BJ (cell line): Measurements from ENCODE around the gene SNX12. TPM values are rescaled to one million over a fixed set of nuclear protein-coding genes. Genes with fewer than 3 reads are reported as not detected.
A peak's percentile ranks its signal among the peaks of the same experiment; 100 is the strongest.

ENCODE experiments used
- CTCF ChIA-PET: fragments of 350-600 bp; formaldehyde crosslinking; extraction: SDS; loops from one replicate; lab custom pipeline; 2021; ENCODE audit warnings: antibody characterized with exemption, inconsistent platforms; lab: Yijun Ruan, JAX
- POLR2A ChIA-PET: fragments of 300-600 bp; sonication (Branson Sonifier 250); formaldehyde crosslinking; extraction: SDS; loops from one replicate; lab custom pipeline; 2021; ENCODE audit warnings: antibody characterized with exemption; lab: Charles Lee
- DNase-seq: peaks from one replicate; pipeline ENCODE4 v3.0.0-alpha.2; 2011; ENCODE audit warnings: low read depth
- H3K27me3 ChIP-seq: 2 replicates; pipeline ENCODE4 v1.6.0; 2011; ENCODE audit warnings: low read length; ENCODE audit not compliant: control insufficient read depth, insufficient read depth
- H3K36me3 ChIP-seq: 2 replicates; pipeline ENCODE4 v1.5.1; 2011; ENCODE audit warnings: low read length; ENCODE audit not compliant: control insufficient read depth, insufficient read depth
- H3K4me3 ChIP-seq: 2 replicates; pipeline ENCODE4 v1.5.1; 2011; ENCODE audit warnings: low read depth, mild to moderate bottlenecking, control low read depth, low read length
- CTCF ChIP-seq: IDR thresholded peaks from 2 replicates; pipeline ENCODE4 v1.5.1; 2011; ENCODE audit warnings: low read depth, mild to moderate bottlenecking, control low read depth, inconsistent platforms, low read length, moderate library complexity; ENCODE audit not compliant: insufficient read depth
- polyA plus RNA-seq: library from polyadenylated mRNA; depleted of rRNA; stranded (reverse); fragments of >200 nt; gene quantifications from 2 replicates; pipeline ENCODE4 v1.2.3, GENCODE V29; 2011

SNX12 gene
- polyA plus RNA-seq, 1 experiment = 82.5 TPM

GRCh38 chrX:71102292-71102691 is 34.2 kb upstream of the SNX12 start:
- CTCF ChIA-PET = interaction anchor here (0.6 to 1.7 kb wide), 2 partner anchors 27 to 92 kb away, joined by 3 to 5 read pairs; no protein-coding TSS in a partner anchor
- DNase-seq = no peak
- POLR2A ChIA-PET = no interaction called here
- no peak for TF ChIP-seq CTCF
- Histone ChIP-seq H3K4me3 (no peak overlapping the region), H3K27me3 (no peaks in the 10 kb centered on the region), H3K36me3 (no peaks in the 10 kb centered on the region)

GRCh38 chrX:71100581-71101505 is 32.7 kb upstream of the SNX12 start:
- no peak overlapping the region for H3K4me3 ChIP-seq
- ChIA-PET CTCF (interaction anchor here (0.6 to 1.7 kb wide), 2 partner anchors 10 to 28 kb away, joined by 3 to 5 read pairs; no protein-coding TSS in a partner anchor), POLR2A (no interaction called here)
- H3K27me3 ChIP-seq = no peaks in the 10 kb centered on the region; the same call in 1 of the 2 replicates
- no peaks in the 10 kb centered on the region for H3K36me3 ChIP-seq
- no peak for DNase-seq
- TF ChIP-seq CTCF = no peak

GRCh38 chrX:71099736-71100135 is 31.6 kb upstream of the SNX12 start:
- DNase-seq = no peak
- ChIA-PET CTCF (interaction anchor here (1.1 to 1.4 kb wide), 2 partner anchors 10 to 29 kb away, joined by 4 to 5 read pairs; no protein-coding TSS in a partner anchor), POLR2A (no interaction called here)
- no peak overlapping the region for H3K4me3 ChIP-seq
- no peaks in the 10 kb centered on the region for H3K36me3 ChIP-seq
- no peak for TF ChIP-seq CTCF
- no peaks in the 10 kb centered on the region; the same call in 1 of the 2 replicates for H3K27me3 ChIP-seq

GRCh38 chrX:71098951-71099506 is 30.9 kb upstream of the SNX12 start:
- no peak for DNase-seq
- Histone ChIP-seq H3K27me3 (no peaks in the 10 kb centered on the region; the same call in 1 of the 2 replicates), H3K36me3 (no peaks in the 10 kb centered on the region), H3K4me3 (no peak overlapping the region)
- ChIA-PET CTCF (interaction anchor here (1.1 to 1.4 kb wide), 2 partner anchors 11 to 30 kb away, joined by 4 to 5 read pairs; no protein-coding TSS in a partner anchor), POLR2A (no interaction called here)
- no peak for TF ChIP-seq CTCF

- no peaks in the 10 kb centered on the region for H3K36me3 ChIP-seq
- peak; percentile 57 for TF ChIP-seq CTCF
- H3K4me3 ChIP-seq = no peak overlapping the region
- POLR2A ChIA-PET = no interaction called here
- no peaks in the 10 kb centered on the region; the same call in 1 of the 2 replicates for H3K27me3 ChIP-seq
- DNase-seq = no peak
- CTCF ChIA-PET = interaction anchor here (1.2 kb wide), 1 partner anchor 20 kb away, joined by 3 read pairs; the partner anchor contains the start of gene MED12
Measured at GRCh38 chrX:71098302-71098701, 30.2 kb upstream of the SNX12 start.
